Measurements from ENCODE around the gene GPR61.

GPR61 gene

GRCh38 chr1:109492779-109493178 is 46.9 kb upstream of the GPR61 start:
- Histone ChIP-seq H3K9ac (ENCODE audit: low read length) (peak overlapping the region; percentile 88), H4K91ac (ENCODE audit: low read length) (no peak overlapping the region), H3K27ac (ENCODE audit: low read length, poor library complexity, severe bottlenecking) (no peak overlapping the region), H4K8ac (ENCODE audit: low read length) (peak overlapping the region; percentile 28), H2BK120ac (ENCODE audit: low read depth, low read length) (no peak overlapping the region), H2BK15ac (ENCODE audit: low read depth, poor library complexity, severe bottlenecking) (no peak overlapping the region), H3K36me3 (ENCODE audit: control insufficient read depth in 1 of 2, insufficient read depth in 2 of 2, low read depth in 1 of 2, low read length in 2 of 2) (peaks cover 62 to 63% of the 10 kb centered on the region in 2 experiments), H3K23ac (ENCODE audit: low read length in 2 of 2) (no peak overlapping the region), H3K14ac (ENCODE audit: low read length in 2 of 2) (no peak overlapping the region), H3K79me1 (replicated peaks; ENCODE audit: low read length, poor library complexity, severe bottlenecking) (peaks cover 26% of the 10 kb centered on the region), H2BK5ac (ENCODE audit: low read depth, low read length, poor library complexity, severe bottlenecking) (no peak overlapping the region), H3K4ac (ENCODE audit: low read depth in 1 of 2, low read length in 2 of 2) (no peak overlapping the region), H2AFZ (ENCODE audit: low read depth, low read length) (no peak overlapping the region), H3K4me1 (ENCODE audit: control insufficient read depth, insufficient read depth, low read depth, low read length) (peaks cover 13% of the 10 kb centered on the region), H2BK12ac (ENCODE audit: low read length in 2 of 2) (no peak overlapping the region), H3K9me3 (ENCODE audit: control insufficient read depth, low read length) (no peaks in the 10 kb centered on the region), H2AK5ac (ENCODE audit: low read length, severe bottlenecking) (no peak overlapping the region), H3K4me3 (ENCODE audit: insufficient read depth in 1 of 2, low read depth in 1 of 2, low read length in 2 of 2) (no peak overlapping the region), H3K27me3 (ENCODE audit: control insufficient read depth in 1 of 2, insufficient read depth in 1 of 2, low read length in 2 of 2) (no peaks in the 10 kb centered on the region), H3K4me2 (ENCODE audit: low read length, poor library complexity, severe bottlenecking) (no peak overlapping the region), H3K18ac (ENCODE audit: low read depth in 1 of 2, low read length in 2 of 2) (no peak overlapping the region)
- no peak for DNase-seq
- WGBS = 57% methylated on average over 4 of the region's 4 CpGs

DNA sequence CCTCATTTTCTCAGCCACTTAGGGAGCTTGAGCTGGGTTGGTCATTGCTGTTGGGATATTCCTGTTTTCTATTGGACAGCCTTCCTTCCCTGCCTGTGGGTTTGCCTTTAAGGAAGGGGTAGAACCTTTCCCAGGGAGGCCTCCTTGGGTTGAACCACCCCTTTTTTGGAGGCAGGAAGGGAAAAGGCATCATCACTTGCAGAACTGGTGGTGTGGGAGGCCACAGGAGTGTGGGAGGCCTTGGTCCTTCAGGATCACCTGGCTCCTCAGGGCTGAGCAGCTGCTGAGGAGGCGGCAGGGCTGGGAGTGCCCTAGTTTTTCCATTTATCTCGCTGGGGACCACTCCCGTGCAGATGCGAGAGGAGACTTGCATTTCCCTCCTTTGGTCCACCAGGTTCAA is 46.4 kb upstream of the GPR61 start:
- no peak overlapping the region for H3K27ac ChIP-seq (ENCODE audit: low read length, poor library complexity, severe bottlenecking)
- H3K27me3 ChIP-seq (ENCODE audit: control insufficient read depth in 1 of 2, insufficient read depth in 1 of 2, low read length in 2 of 2) = no peaks in the 10 kb centered on the region
- no peak overlapping the region for H3K23ac ChIP-seq (ENCODE audit: low read length in 2 of 2)
- H3K18ac ChIP-seq (ENCODE audit: low read depth in 1 of 2, low read length in 2 of 2) = no peak overlapping the region
- no peak for DNase-seq
- H3K79me1 ChIP-seq (replicated peaks; ENCODE audit: low read length, poor library complexity, severe bottlenecking) = peaks cover 28% of the 10 kb centered on the region
- H3K4ac ChIP-seq (ENCODE audit: low read depth in 1 of 2, low read length in 2 of 2) = peak overlapping the region in 1 of 2 experiments; percentile 43
- no peak overlapping the region for H4K91ac ChIP-seq (ENCODE audit: low read length)
- peaks cover 62 to 63% of the 10 kb centered on the region in 2 experiments for H3K36me3 ChIP-seq (ENCODE audit: control insufficient read depth in 1 of 2, insufficient read depth in 2 of 2, low read depth in 1 of 2, low read length in 2 of 2)
- no peaks in the 10 kb centered on the region for H3K9me3 ChIP-seq (ENCODE audit: control insufficient read depth, low read length)
- H3K4me2 ChIP-seq (ENCODE audit: low read length, poor library complexity, severe bottlenecking) = no peak overlapping the region
- no peak overlapping the region for H3K14ac ChIP-seq (ENCODE audit: low read length in 2 of 2)
- H2AK5ac ChIP-seq (ENCODE audit: low read length, severe bottlenecking) = no peak overlapping the region
- H2BK15ac ChIP-seq (ENCODE audit: low read depth, poor library complexity, severe bottlenecking) = no peak overlapping the region
- no peak overlapping the region for H2AFZ ChIP-seq (ENCODE audit: low read depth, low read length)
- 82% methylated on average over 4 of the region's 4 CpGs for WGBS
- peak overlapping the region; percentile 88 for H3K9ac ChIP-seq (ENCODE audit: low read length)
- H3K4me1 ChIP-seq (ENCODE audit: control insufficient read depth, insufficient read depth, low read depth, low read length) = peaks cover 13% of the 10 kb centered on the region
- H3K4me3 ChIP-seq (ENCODE audit: insufficient read depth in 1 of 2, low read depth in 1 of 2, low read length in 2 of 2) = peak overlapping the region in 1 of 2 experiments; percentile 97
- H2BK120ac ChIP-seq (ENCODE audit: low read depth, low read length) = no peak overlapping the region
- peak overlapping the region; percentile 74 for H4K8ac ChIP-seq (ENCODE audit: low read length)
- no peak overlapping the region for H2BK5ac ChIP-seq (ENCODE audit: low read depth, low read length, poor library complexity, severe bottlenecking)
- H2BK12ac ChIP-seq (ENCODE audit: low read length in 2 of 2) = no peak overlapping the region

DNA sequence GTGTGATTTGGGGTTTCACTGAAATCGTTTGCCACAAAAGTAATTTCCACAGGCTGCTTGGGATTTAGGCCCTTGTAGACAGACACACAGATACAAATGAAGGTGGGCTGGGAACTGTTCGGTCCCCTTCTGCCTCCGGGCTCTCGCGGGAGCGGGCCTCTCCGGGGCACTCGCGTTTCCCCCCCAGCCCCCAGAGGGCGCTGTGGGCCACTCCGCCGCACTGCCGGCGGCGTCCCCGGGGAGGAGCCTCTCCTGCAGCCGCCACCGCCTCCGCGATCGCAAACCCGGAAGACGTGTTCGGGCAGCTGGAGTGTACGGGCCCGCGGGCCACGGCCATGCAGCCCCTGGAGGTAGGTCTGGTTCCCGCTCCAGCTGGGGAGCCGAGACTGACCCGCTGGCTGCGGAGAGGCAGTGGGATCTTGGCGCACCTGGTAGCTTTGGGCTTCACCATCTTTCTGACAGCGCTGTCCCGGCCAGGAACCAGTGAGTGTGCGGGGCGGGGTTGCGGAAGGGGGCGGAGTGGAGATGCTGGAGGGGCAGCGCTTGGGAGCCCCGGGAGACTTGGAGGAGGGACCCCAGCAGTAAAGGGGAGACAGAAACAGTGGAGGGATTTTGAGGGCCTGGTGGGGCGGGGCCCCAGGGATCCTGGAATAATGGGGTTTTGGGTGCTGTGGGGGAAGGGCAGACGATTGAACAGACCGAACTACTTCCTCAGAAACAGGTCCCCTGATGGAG is 45.7 kb upstream of the GPR61 start, which contains the start of gene CYB561D1:
Gene CYB561D1 (plus strand): TSS at position 290 of the 735 bp plus-strand sequence. CDS start 46 bp downstream, at position 336.
- WGBS = under 1% methylated on average over 44 of the region's 44 CpGs
- no peak within 1 kb of the TSS for H2BK5ac ChIP-seq (ENCODE audit: low read depth, low read length, poor library complexity, severe bottlenecking)
- peaks cover 16% of the 10 kb centered on the region for H3K4me1 ChIP-seq (ENCODE audit: control insufficient read depth, insufficient read depth, low read depth, low read length)

DNA sequence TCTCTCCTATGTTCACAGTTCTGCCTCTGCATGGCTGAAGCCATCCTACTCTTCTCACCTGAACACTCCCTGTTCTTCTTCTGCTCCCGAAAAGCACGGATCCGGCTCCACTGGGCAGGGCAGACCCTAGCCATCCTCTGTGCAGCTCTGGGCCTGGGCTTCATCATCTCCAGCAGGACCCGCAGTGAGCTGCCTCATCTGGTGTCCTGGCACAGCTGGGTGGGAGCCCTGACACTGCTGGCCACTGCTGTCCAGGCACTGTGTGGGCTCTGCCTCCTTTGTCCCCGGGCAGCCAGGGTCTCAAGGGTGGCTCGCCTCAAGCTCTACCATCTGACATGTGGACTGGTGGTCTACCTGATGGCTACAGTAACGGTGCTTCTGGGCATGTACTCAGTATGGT is 43.9 kb upstream of the GPR61 start:
- 94% methylated on average over 7 of the region's 7 CpGs for WGBS

More for the DNA sequence above, 45.7 kb upstream of the GPR61 start, which contains the start of gene CYB561D1:
- H3K14ac ChIP-seq (ENCODE audit: low read length in 2 of 2) = peak within 1 kb of the TSS in 1 of 2 experiments; percentile 97
- no peaks in the 10 kb centered on the region for H3K27me3 ChIP-seq (ENCODE audit: control insufficient read depth in 1 of 2, insufficient read depth in 1 of 2, low read length in 2 of 2)
- no peaks in the 10 kb centered on the region for H3K9me3 ChIP-seq (ENCODE audit: control insufficient read depth, low read length)
- H3K18ac ChIP-seq (ENCODE audit: low read depth in 1 of 2, low read length in 2 of 2) = peak within 1 kb of the TSS; percentile 79 to 96
- peak within 1 kb of the TSS; percentile 26 for H2AK5ac ChIP-seq (ENCODE audit: low read length, severe bottlenecking)
- peak within 1 kb of the TSS; percentile 88 for H3K9ac ChIP-seq (ENCODE audit: low read length)
- no peak within 1 kb of the TSS for H2BK120ac ChIP-seq (ENCODE audit: low read depth, low read length)
- H3K4me3 ChIP-seq (ENCODE audit: insufficient read depth in 1 of 2, low read depth in 1 of 2, low read length in 2 of 2) = peak within 1 kb of the TSS; percentile 94 to 97
- H2AFZ ChIP-seq (ENCODE audit: low read depth, low read length) = peak within 1 kb of the TSS; percentile 96
- peak within 1 kb of the TSS in 1 of 2 experiments; percentile 76 for H3K23ac ChIP-seq (ENCODE audit: low read length in 2 of 2)
- H4K8ac ChIP-seq (ENCODE audit: low read length) = peak within 1 kb of the TSS; percentile 95
- H3K4ac ChIP-seq (ENCODE audit: low read depth in 1 of 2, low read length in 2 of 2) = peak within 1 kb of the TSS in 1 of 2 experiments; percentile 89
- peak within 1 kb of the TSS; percentile 83 for H3K27ac ChIP-seq (ENCODE audit: low read length, poor library complexity, severe bottlenecking)
- DNase-seq = peak; percentile 86
- peak within 1 kb of the TSS; percentile 71 for H3K4me2 ChIP-seq (ENCODE audit: low read length, poor library complexity, severe bottlenecking)
- peaks cover 55 to 58% of the 10 kb centered on the region in 2 experiments for H3K36me3 ChIP-seq (ENCODE audit: control insufficient read depth in 1 of 2, insufficient read depth in 2 of 2, low read depth in 1 of 2, low read length in 2 of 2)
- no peak within 1 kb of the TSS for H2BK12ac ChIP-seq (ENCODE audit: low read length in 2 of 2)
- peaks cover 30% of the 10 kb centered on the region for H3K79me1 ChIP-seq (replicated peaks; ENCODE audit: low read length, poor library complexity, severe bottlenecking)
- peak within 1 kb of the TSS; percentile 92 for H2BK15ac ChIP-seq (ENCODE audit: low read depth, poor library complexity, severe bottlenecking)
- H4K91ac ChIP-seq (ENCODE audit: low read length) = peak within 1 kb of the TSS; percentile 70

More for the DNA sequence above, 43.9 kb upstream of the GPR61 start:
- Histone ChIP-seq H3K4me3 (ENCODE audit: insufficient read depth in 1 of 2, low read depth in 1 of 2, low read length in 2 of 2) (no peak overlapping the region), H2AK5ac (ENCODE audit: low read length, severe bottlenecking) (no peak overlapping the region), H2BK15ac (ENCODE audit: low read depth, poor library complexity, severe bottlenecking) (no peak overlapping the region), H3K27ac (ENCODE audit: low read length, poor library complexity, severe bottlenecking) (no peak overlapping the region), H2BK12ac (ENCODE audit: low read length in 2 of 2) (no peak overlapping the region), H3K4me2 (ENCODE audit: low read length, poor library complexity, severe bottlenecking) (no peak overlapping the region), H3K14ac (ENCODE audit: low read length in 2 of 2) (no peak overlapping the region), H3K9ac (ENCODE audit: low read length) (peak overlapping the region; percentile 88), H2BK5ac (ENCODE audit: low read depth, low read length, poor library complexity, severe bottlenecking) (no peak overlapping the region), H2BK120ac (ENCODE audit: low read depth, low read length) (no peak overlapping the region), H3K79me1 (replicated peaks; ENCODE audit: low read length, poor library complexity, severe bottlenecking) (peaks cover 32% of the 10 kb centered on the region), H3K23ac (ENCODE audit: low read length in 2 of 2) (no peak overlapping the region), H3K9me3 (ENCODE audit: control insufficient read depth, low read length) (no peaks in the 10 kb centered on the region), H3K27me3 (ENCODE audit: control insufficient read depth in 1 of 2, insufficient read depth in 1 of 2, low read length in 2 of 2) (no peaks in the 10 kb centered on the region), H4K8ac (ENCODE audit: low read length) (no peak overlapping the region), H4K91ac (ENCODE audit: low read length) (no peak overlapping the region), H3K4me1 (ENCODE audit: control insufficient read depth, insufficient read depth, low read depth, low read length) (peaks cover 27% of the 10 kb centered on the region), H3K18ac (ENCODE audit: low read depth in 1 of 2, low read length in 2 of 2) (no peak overlapping the region), H2AFZ (ENCODE audit: low read depth, low read length) (no peak overlapping the region), H3K4ac (ENCODE audit: low read depth in 1 of 2, low read length in 2 of 2) (no peak overlapping the region), H3K36me3 (ENCODE audit: control insufficient read depth in 1 of 2, insufficient read depth in 2 of 2, low read depth in 1 of 2, low read length in 2 of 2) (peaks cover 40 to 50% of the 10 kb centered on the region in 2 experiments)
- DNase-seq = no peak

All from mesenchymal stem cell (in vitro differentiated cells and primary cell).